Trophoblast cell (in vitro differentiated cells and primary cell): ENCODE results near the gene MKLN1.

Source experiments
- DNase-seq, 2 donors: peaks; one replicate each; pipeline ENCODE4 v3.0.0-alpha.2; 2016
- H2AFZ ChIP-seq: 2 replicates; pipeline ENCODE4 v1.6.1; 2013; ENCODE audit warnings: low read length, moderate library complexity, mild to moderate bottlenecking; ENCODE audit not compliant: insufficient read depth, poor library complexity
- H2AK5ac ChIP-seq: 2 replicates; pipeline ENCODE4 v1.6.1; 2013; ENCODE audit warnings: mild to moderate bottlenecking, low read length
- H2BK120ac ChIP-seq: 2 replicates; pipeline ENCODE4 v1.6.1; 2013; ENCODE audit warnings: low read length, mild to moderate bottlenecking, moderate library complexity; ENCODE audit not compliant: insufficient read depth, poor library complexity
- H2BK12ac ChIP-seq: 2 replicates; pipeline ENCODE4 v1.6.1; 2013; ENCODE audit warnings: mild to moderate bottlenecking, low read length, moderate library complexity
- H2BK5ac ChIP-seq: 2 replicates; pipeline ENCODE4 v1.6.1; 2013; ENCODE audit warnings: low read length, low read depth, moderate library complexity, mild to moderate bottlenecking; ENCODE audit not compliant: poor library complexity
- H3K14ac ChIP-seq: 2 replicates; pipeline ENCODE4 v1.6.1; 2013; ENCODE audit warnings: mild to moderate bottlenecking, low read length
- H3K18ac ChIP-seq: 2 replicates; pipeline ENCODE4 v1.6.1; 2013; ENCODE audit warnings: mild to moderate bottlenecking, low read length
- H3K23ac ChIP-seq: 2 replicates; pipeline ENCODE4 v1.6.1; 2013; ENCODE audit warnings: low read length
- H3K27ac ChIP-seq: 2 replicates; pipeline ENCODE4 v1.5.1; 2013; ENCODE audit warnings: low read depth, mild to moderate bottlenecking, inconsistent platforms, low read length, moderate library complexity
- H3K27me3 ChIP-seq: 2 replicates; pipeline ENCODE4 v1.6.1; 2013; ENCODE audit warnings: inconsistent platforms, mild to moderate bottlenecking, low read length, moderate library complexity; ENCODE audit not compliant: insufficient read depth
- H3K36me3 ChIP-seq, 2 experiments: 1 replicate in 1 of 2; 2 replicates in 1 of 2; pipeline ENCODE4 v1.6.1; 2013; ENCODE audit warnings: low read length in 2 of 2, mild to moderate bottlenecking in 2 of 2, moderate library complexity in 1 of 2; ENCODE audit not compliant: insufficient read depth in 2 of 2, control insufficient read depth in 1 of 2
- H3K4ac ChIP-seq: 2 replicates; pipeline ENCODE4 v1.6.1; 2013; ENCODE audit warnings: low read depth, mild to moderate bottlenecking, low read length, moderate library complexity
- H3K4me1 ChIP-seq, 2 experiments: 1 replicate in 1 of 2; 2 replicates in 1 of 2; pipeline ENCODE4 v1.6.1; 2013; ENCODE audit warnings: low read length in 2 of 2, mild to moderate bottlenecking in 2 of 2, moderate library complexity in 1 of 2; ENCODE audit not compliant: insufficient read depth in 2 of 2, control insufficient read depth in 1 of 2
- H3K4me2 ChIP-seq: 2 replicates; pipeline ENCODE4 v1.6.1; 2013; ENCODE audit warnings: inconsistent platforms, mild to moderate bottlenecking, low read length, moderate library complexity
- H3K4me3 ChIP-seq: 2 replicates; pipeline ENCODE4 v1.5.1; 2013; ENCODE audit warnings: mild to moderate bottlenecking, low read depth, low read length, inconsistent platforms
- H3K79me1 ChIP-seq: one replicate; pipeline ENCODE4 v1.6.1; 2013; ENCODE audit warnings: low read length
- H3K79me2 ChIP-seq: 2 replicates; pipeline ENCODE4 v1.6.1; 2013; ENCODE audit warnings: low read length, mild to moderate bottlenecking; ENCODE audit not compliant: control insufficient read depth, insufficient read depth, poor library complexity
- H3K9ac ChIP-seq: 2 replicates; pipeline ENCODE4 v1.6.1; 2013; ENCODE audit warnings: mild to moderate bottlenecking, low read length
- H3K9me3 ChIP-seq: 2 replicates; pipeline ENCODE4 v1.6.1; 2013; ENCODE audit warnings: low read depth, mild to moderate bottlenecking, control low read depth, inconsistent platforms, low read length; ENCODE audit not compliant: insufficient read depth
- H4K12ac ChIP-seq: 2 replicates; pipeline ENCODE4 v1.6.1; 2013; ENCODE audit warnings: low read depth, mild to moderate bottlenecking, low read length, moderate library complexity
- H4K8ac ChIP-seq: 2 replicates; pipeline ENCODE4 v1.6.1; 2013; ENCODE audit warnings: low read depth, mild to moderate bottlenecking, low read length, moderate library complexity
- H4K91ac ChIP-seq: one replicate; pipeline ENCODE4 v1.6.1; 2013; ENCODE audit warnings: low read depth, mild to moderate bottlenecking, low read length, moderate library complexity
- WGBS: extraction: QIAGEN DNeasy Blood & Tissue Kit; methylation state at CpG from one replicate; pipeline ENCODE4 v1.1.7; 2013; ENCODE audit warnings: missing lambda C conversion rate; ENCODE audit not compliant: insufficient read length, insufficient coverage; ENCODE audit errors: extremely low coverage; 5-methylcytosine and 5-hydroxymethylcytosine counted together

MKLN1 gene

GRCh38 chr7:131293018-131293417 is 34.7 kb upstream of the MKLN1 start:
- H2BK12ac ChIP-seq = no peak overlapping the region
- no peak overlapping the region for H3K14ac ChIP-seq
- no peak overlapping the region for H3K23ac ChIP-seq
- no peaks in the 10 kb centered on the region for H3K9me3 ChIP-seq
- H2BK5ac ChIP-seq = no peak overlapping the region
- no peak overlapping the region for H4K12ac ChIP-seq
- no peak for DNase-seq
- H2AFZ ChIP-seq = no peak overlapping the region
- H4K91ac ChIP-seq = no peak overlapping the region
- H3K18ac ChIP-seq = no peak overlapping the region
- H3K4me3 ChIP-seq = no peak overlapping the region
- WGBS = no CpG with 5 or more reads among the region's 1 CpG
- no peaks in the 10 kb centered on the region for H3K79me1 ChIP-seq
- no peaks in the 10 kb centered on the region for H3K27me3 ChIP-seq
- H4K8ac ChIP-seq = no peak overlapping the region
- H3K36me3 ChIP-seq = no peaks in the 10 kb centered on the region
- H2AK5ac ChIP-seq = no peak overlapping the region
- no peaks in the 10 kb centered on the region for H3K79me2 ChIP-seq
- no peak overlapping the region for H3K27ac ChIP-seq
- H3K4ac ChIP-seq = no peak overlapping the region
- H2BK120ac ChIP-seq = no peak overlapping the region
- no peaks in the 10 kb centered on the region for H3K4me1 ChIP-seq
- H3K9ac ChIP-seq = no peak overlapping the region
- H3K4me2 ChIP-seq = no peak overlapping the region

DNA sequence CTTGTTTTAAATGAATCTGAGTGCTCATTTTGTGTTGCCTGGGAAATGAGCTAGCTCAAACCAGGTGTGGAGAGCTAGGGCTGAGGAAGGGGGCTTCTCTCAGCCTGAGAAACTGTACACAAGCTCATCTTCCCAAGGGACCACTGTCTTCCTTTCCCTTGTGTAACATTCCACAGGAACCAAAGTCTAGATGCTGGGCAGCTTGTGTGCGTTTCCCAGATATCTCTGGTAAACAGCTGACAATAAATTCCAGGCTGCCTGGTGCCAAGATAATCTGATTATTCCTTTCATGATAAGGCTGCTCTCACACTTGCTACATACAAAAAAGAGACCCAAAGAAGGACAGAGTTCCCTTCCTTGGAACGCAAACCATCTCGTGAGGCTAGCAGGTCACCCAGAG is 33.1 kb upstream of the MKLN1 start:
- no CpG with 5 or more reads among the region's 3 CpGs for WGBS
- H4K91ac ChIP-seq = no peak overlapping the region

GRCh38 chr7:131298608-131298992 is 29.1 kb upstream of the MKLN1 start:
- H3K4me1 ChIP-seq = no peaks in the 10 kb centered on the region
- no peak overlapping the region for H2AK5ac ChIP-seq
- no peak overlapping the region for H3K27ac ChIP-seq
- H3K79me2 ChIP-seq = no peaks in the 10 kb centered on the region
- H4K91ac ChIP-seq = no peak overlapping the region
- no peak overlapping the region for H3K9ac ChIP-seq
- WGBS = no CpG with 5 or more reads among the region's 6 CpGs
- H2BK12ac ChIP-seq = no peak overlapping the region
- H2BK120ac ChIP-seq = no peak overlapping the region
- H3K4ac ChIP-seq = no peak overlapping the region
- DNase-seq = no peak
- H3K14ac ChIP-seq = no peak overlapping the region
- no peak overlapping the region for H2BK5ac ChIP-seq
- H3K4me3 ChIP-seq = no peak overlapping the region
- H3K36me3 ChIP-seq = no peaks in the 10 kb centered on the region
- H4K12ac ChIP-seq = no peak overlapping the region
- no peak overlapping the region for H2AFZ ChIP-seq
- H3K18ac ChIP-seq = no peak overlapping the region
- no peak overlapping the region for H3K4me2 ChIP-seq
- H3K9me3 ChIP-seq = no peaks in the 10 kb centered on the region
- no peaks in the 10 kb centered on the region for H3K79me1 ChIP-seq
- no peak overlapping the region for H3K23ac ChIP-seq
- H4K8ac ChIP-seq = no peak overlapping the region
- no peaks in the 10 kb centered on the region for H3K27me3 ChIP-seq

More for the DNA sequence above, 33.1 kb upstream of the MKLN1 start:
- no peaks in the 10 kb centered on the region for H3K36me3 ChIP-seq
- H4K8ac ChIP-seq = no peak overlapping the region
- H3K4me2 ChIP-seq = no peak overlapping the region
- H2BK12ac ChIP-seq = no peak overlapping the region
- no peak overlapping the region for H3K14ac ChIP-seq
- no peak overlapping the region for H2AFZ ChIP-seq
- H3K79me2 ChIP-seq = no peaks in the 10 kb centered on the region
- no peak overlapping the region for H3K4ac ChIP-seq
- H3K79me1 ChIP-seq = no peaks in the 10 kb centered on the region
- DNase-seq = no peak
- no peaks in the 10 kb centered on the region for H3K9me3 ChIP-seq
- no peak overlapping the region for H3K27ac ChIP-seq
- no peak overlapping the region for H3K9ac ChIP-seq
- H3K18ac ChIP-seq = no peak overlapping the region
- no peaks in the 10 kb centered on the region for H3K4me1 ChIP-seq
- H2BK5ac ChIP-seq = no peak overlapping the region
- H3K27me3 ChIP-seq = no peaks in the 10 kb centered on the region
- H4K12ac ChIP-seq = no peak overlapping the region
- H2AK5ac ChIP-seq = no peak overlapping the region
- H3K23ac ChIP-seq = no peak overlapping the region
- H3K4me3 ChIP-seq = no peak overlapping the region
- H2BK120ac ChIP-seq = no peak overlapping the region

DNA sequence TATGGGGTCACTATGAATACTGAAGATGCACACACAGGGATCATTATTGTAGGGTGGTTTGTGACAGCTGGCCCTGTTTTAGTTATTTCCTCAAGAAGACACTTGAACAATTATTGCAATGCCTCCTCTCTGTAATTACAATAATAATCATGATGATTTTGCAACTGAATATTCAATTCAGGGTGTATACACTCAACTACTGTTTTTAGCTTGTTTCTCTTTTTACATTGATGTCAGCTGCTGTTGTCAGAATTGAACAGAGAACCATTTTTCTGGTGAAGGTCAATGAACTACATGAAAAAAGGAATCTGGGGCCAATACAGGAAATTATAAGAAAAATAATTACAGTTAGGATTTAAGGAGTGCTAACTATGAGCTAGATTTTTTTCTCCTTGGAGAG is 28.6 kb upstream of the MKLN1 start:
- H2BK5ac ChIP-seq = no peak overlapping the region
- DNase-seq = no peak
- H3K79me1 ChIP-seq = no peaks in the 10 kb centered on the region
- H3K4me1 ChIP-seq = no peaks in the 10 kb centered on the region
- H2BK12ac ChIP-seq = no peak overlapping the region
- H3K36me3 ChIP-seq = no peaks in the 10 kb centered on the region
- H3K23ac ChIP-seq = no peak overlapping the region
- H2AFZ ChIP-seq = no peak overlapping the region
- H2BK120ac ChIP-seq = no peak overlapping the region
- H4K12ac ChIP-seq = no peak overlapping the region
- H3K4ac ChIP-seq = no peak overlapping the region
- no peak overlapping the region for H4K8ac ChIP-seq
- no peak overlapping the region for H3K27ac ChIP-seq
- no peak overlapping the region for H3K18ac ChIP-seq
- no peak overlapping the region for H3K4me3 ChIP-seq
- H4K91ac ChIP-seq = no peak overlapping the region
- no peak overlapping the region for H2AK5ac ChIP-seq
- no peaks in the 10 kb centered on the region for H3K9me3 ChIP-seq
- H3K4me2 ChIP-seq = no peak overlapping the region
- no peak overlapping the region for H3K9ac ChIP-seq
- H3K14ac ChIP-seq = no peak overlapping the region
- H3K27me3 ChIP-seq = no peaks in the 10 kb centered on the region
- no peaks in the 10 kb centered on the region for H3K79me2 ChIP-seq

GRCh38 chr7:131300078-131300477 is 27.6 kb upstream of the MKLN1 start:
- no peaks in the 10 kb centered on the region for H3K9me3 ChIP-seq
- H3K79me2 ChIP-seq = no peaks in the 10 kb centered on the region
- H3K9ac ChIP-seq = no peak overlapping the region
- H4K12ac ChIP-seq = no peak overlapping the region
- H2BK12ac ChIP-seq = no peak overlapping the region
- H2BK120ac ChIP-seq = no peak overlapping the region
- H4K8ac ChIP-seq = no peak overlapping the region
- no peak overlapping the region for H3K18ac ChIP-seq
- no peak overlapping the region for H4K91ac ChIP-seq
- no peaks in the 10 kb centered on the region for H3K36me3 ChIP-seq
- H3K23ac ChIP-seq = no peak overlapping the region
- no peak overlapping the region for H2AK5ac ChIP-seq
- no peaks in the 10 kb centered on the region for H3K27me3 ChIP-seq
- no peak overlapping the region for H3K14ac ChIP-seq
- no peaks in the 10 kb centered on the region for H3K4me1 ChIP-seq
- DNase-seq = no peak
- WGBS = no CpG with 5 or more reads among the region's 2 CpGs
- no peak overlapping the region for H3K4me2 ChIP-seq
- no peak overlapping the region for H3K4me3 ChIP-seq
- H2AFZ ChIP-seq = no peak overlapping the region
- H2BK5ac ChIP-seq = no peak overlapping the region
- no peak overlapping the region for H3K27ac ChIP-seq
- no peak overlapping the region for H3K4ac ChIP-seq
- no peaks in the 10 kb centered on the region for H3K79me1 ChIP-seq
